Osteoblast (primary cell): ENCODE data around the gene SRCIN1. TPM values are rescaled to one million over a fixed set of nuclear protein-coding genes. Genes with fewer than 3 reads are reported as not detected.
"Not testable (repeated sequence)": the region's sequence is repeated elsewhere in the genome, so short reads cannot be mapped to it uniquely, and the experiment has no call there.

Experiments
- DNase-seq: peaks from one replicate; pipeline ENCODE4 v3.0.0; 2011; ENCODE audit warnings: low spot score, mixed read lengths; ENCODE audit not compliant: insufficient read length; ENCODE audit errors: missing footprints
- H2AFZ ChIP-seq: 2 replicates; pipeline ENCODE4 v1.6.0; 2011; ENCODE audit warnings: mild to moderate bottlenecking, low read length
- H3K27ac ChIP-seq: 2 replicates; pipeline ENCODE4 v1.5.1; 2011; ENCODE audit warnings: mild to moderate bottlenecking, low read depth, low read length, moderate library complexity
- H3K27me3 ChIP-seq: 2 replicates; pipeline ENCODE4 v1.6.0; 2012; ENCODE audit warnings: mild to moderate bottlenecking, control low read depth, inconsistent platforms, low read length, moderate library complexity; ENCODE audit not compliant: insufficient read depth
- H3K36me3 ChIP-seq: 2 replicates; pipeline ENCODE4 v1.5.1; 2011; ENCODE audit warnings: mild to moderate bottlenecking, low read length, control low read depth, moderate library complexity; ENCODE audit not compliant: insufficient read depth
- H3K4me1 ChIP-seq: 2 replicates; pipeline ENCODE4 v1.5.1; 2011; ENCODE audit warnings: mild to moderate bottlenecking, low read length, control low read depth, moderate library complexity; ENCODE audit not compliant: insufficient read depth
- H3K4me2 ChIP-seq: 2 replicates; pipeline ENCODE4 v1.6.0; 2011; ENCODE audit warnings: mild to moderate bottlenecking, low read length; ENCODE audit not compliant: insufficient read depth
- H3K4me3 ChIP-seq: fragments of 200-600 bp; sonication (generic); 3 replicates; pipeline ENCODE4 v1.5.1; 2012; ENCODE audit warnings: mild to moderate bottlenecking, low read length, inconsistent platforms; ENCODE audit not compliant: insufficient read depth
- H3K79me2 ChIP-seq: 2 replicates; pipeline ENCODE4 v1.6.0; 2012; ENCODE audit warnings: mild to moderate bottlenecking, low read length, control low read depth, inconsistent platforms; ENCODE audit not compliant: insufficient read depth
- H3K9me3 ChIP-seq: 2 replicates; pipeline ENCODE4 v1.5.1; 2011; ENCODE audit warnings: low read depth, low read length, control low read depth
- H4K20me1 ChIP-seq: 2 replicates; pipeline ENCODE4 v1.6.0; 2012; ENCODE audit warnings: mild to moderate bottlenecking, low read length, control low read depth; ENCODE audit not compliant: insufficient read depth
- CTCF ChIP-seq: IDR thresholded peaks from 2 replicates; pipeline ENCODE4 v1.5.1; 2011; ENCODE audit warnings: mild to moderate bottlenecking, low read depth, low read length, moderate library complexity; ENCODE audit errors: extremely low read depth
- total RNA-seq: library from RNA; depleted of rRNA; stranded (reverse); fragments of >200 nt; gene quantifications from 2 replicates; pipeline ENCODE4 v1.2.3, GENCODE V29; 2012

The SRCIN1 gene
- total RNA-seq, 1 donor, result not detected

GRCh38 chr17:38532451-38532850, 73.3 kb downstream of the SRCIN1 start:
- H3K4me1 ChIP-seq, result no peaks in the 10 kb centered on the region
- no peaks in the 10 kb centered on the region for H4K20me1 ChIP-seq
- H3K27ac ChIP-seq, result no peak overlapping the region
- H3K4me3 ChIP-seq, result no peak overlapping the region
- no peaks in the 10 kb centered on the region for H3K9me3 ChIP-seq
- no peaks in the 10 kb centered on the region for H3K36me3 ChIP-seq
- TF ChIP-seq CTCF, result no peak
- no peaks in the 10 kb centered on the region for H3K79me2 ChIP-seq
- peaks cover 26% of the 10 kb centered on the region for H3K27me3 ChIP-seq
- H2AFZ ChIP-seq, result no peak overlapping the region
- no peak overlapping the region for H3K4me2 ChIP-seq
- peak; percentile 22 for DNase-seq

GRCh38 chr17:38531761-38532160, 74.0 kb downstream of the SRCIN1 start:
- DNase-seq, H3K9me3 ChIP-seq: not testable (repeated sequence)

GRCh38 chr17:38530856-38531255, 74.9 kb downstream of the SRCIN1 start:
- H3K4me3 ChIP-seq, H2AFZ ChIP-seq, H3K4me1 ChIP-seq, H3K27ac ChIP-seq, H3K36me3 ChIP-seq, H4K20me1 ChIP-seq, H3K79me2 ChIP-seq, H3K9me3 ChIP-seq, DNase-seq, H3K4me2 ChIP-seq: not testable (repeated sequence)
- peaks cover 19% of the 10 kb centered on the region for H3K27me3 ChIP-seq

More at GRCh38 chr17:38531761-38532160, 74.0 kb downstream of the SRCIN1 start:
- not testable (repeated sequence) for H3K4me1 ChIP-seq, H3K79me2 ChIP-seq, H3K36me3 ChIP-seq, H3K27ac ChIP-seq, H2AFZ ChIP-seq, H4K20me1 ChIP-seq, H3K4me2 ChIP-seq, H3K4me3 ChIP-seq
- peaks cover 26% of the 10 kb centered on the region for H3K27me3 ChIP-seq

- not testable (repeated sequence) for H3K4me3 ChIP-seq, H3K4me1 ChIP-seq, H3K9me3 ChIP-seq, H3K36me3 ChIP-seq, DNase-seq, H3K4me2 ChIP-seq, H3K79me2 ChIP-seq, H4K20me1 ChIP-seq, H2AFZ ChIP-seq, H3K27ac ChIP-seq
- peaks cover 10% of the 10 kb centered on the region for H3K27me3 ChIP-seq
Measured at GRCh38 chr17:38528141-38528540, 77.6 kb downstream of the SRCIN1 start.

- H3K36me3 ChIP-seq, H2AFZ ChIP-seq, H3K4me2 ChIP-seq, H4K20me1 ChIP-seq, H3K27ac ChIP-seq, H3K9me3 ChIP-seq, DNase-seq, H3K4me3 ChIP-seq, H3K79me2 ChIP-seq: not testable (repeated sequence)
- peaks cover 10% of the 10 kb centered on the region for H3K27me3 ChIP-seq
- H3K4me1 ChIP-seq, result peaks cover 11% of the 10 kb centered on the region
Measured at GRCh38 chr17:38526526-38526925, 79.2 kb downstream of the SRCIN1 start.

- Histone ChIP-seq H3K9me3 (no peaks in the 10 kb centered on the region), H2AFZ (no peak overlapping the region), H4K20me1 (peaks cover 34% of the 10 kb centered on the region), H3K79me2 (no peaks in the 10 kb centered on the region), H3K27ac (no peak overlapping the region), H3K36me3 (peaks cover 6% of the 10 kb centered on the region), H3K4me1 (peaks cover 25% of the 10 kb centered on the region), H3K4me2 (no peak overlapping the region), H3K4me3 (no peak overlapping the region), H3K27me3 (no peaks in the 10 kb centered on the region)
- no peak for TF ChIP-seq CTCF
- DNase-seq, result peak; percentile 81
Measured at GRCh38 chr17:38512473-38513058, 93.2 kb downstream of the SRCIN1 start.
